ENCODE data around the gene TTC27. TPM values are rescaled to one million over a fixed set of nuclear protein-coding genes. Genes with fewer than 3 reads are reported as not detected.

TTC27 gene
- total and polyA plus RNA-seq, 2 donors = 10.6 to 22.9 TPM

DNA sequence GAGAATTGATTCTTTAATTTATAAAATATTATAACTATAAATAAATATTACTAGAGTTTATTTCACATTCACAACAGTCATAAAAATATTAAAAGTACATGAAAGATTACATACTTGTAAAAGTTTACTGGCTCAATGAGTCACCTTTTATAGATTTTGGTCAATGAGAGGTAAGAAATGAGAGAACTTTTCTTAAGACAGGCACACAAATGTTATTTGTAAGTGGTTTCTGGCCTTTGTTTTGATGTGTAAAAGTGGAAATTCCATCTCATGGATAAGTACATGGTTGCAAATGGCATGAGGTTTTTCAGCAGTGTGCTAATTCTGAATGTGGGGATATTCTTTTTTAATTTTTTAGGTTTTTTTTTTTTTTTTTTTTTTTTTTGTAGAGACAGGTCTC is 63.8 kb downstream of the TTC27 start:
- no peak overlapping the region for H3K4me3 ChIP-seq (ENCODE audit: low read depth, low read length)

DNA sequence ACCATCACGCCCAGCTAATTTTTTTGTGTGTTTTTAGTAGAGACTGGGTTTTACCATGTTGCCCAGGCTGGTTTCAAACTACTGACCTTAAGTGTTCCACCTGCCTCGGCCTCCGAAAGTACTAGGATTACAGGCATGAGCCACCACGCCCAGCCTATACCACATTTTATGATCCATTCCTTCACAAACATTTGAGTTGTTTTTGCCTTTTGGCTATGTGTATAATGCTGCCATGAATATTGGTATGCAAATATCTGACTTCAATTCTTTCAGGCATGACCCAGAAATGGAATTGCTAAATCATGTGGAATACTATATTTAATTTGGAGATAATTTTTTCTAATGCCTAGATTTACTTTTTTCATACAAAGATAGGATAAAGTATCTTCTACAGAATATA is 68.6 kb downstream of the TTC27 start:
- Histone ChIP-seq H3K4me3 (ENCODE audit: low read depth, low read length) (no peak overlapping the region), H3K36me3 (ENCODE audit: insufficient read depth) (peaks cover 3% of the 10 kb centered on the region), H3K27ac (ENCODE audit: low read depth) (no peak overlapping the region), H3K4me1 (ENCODE audit: insufficient read depth) (no peaks in the 10 kb centered on the region)
- WGBS = 98% methylated on average over 4 of the region's 4 CpGs
- DNase-seq (ENCODE audit: extremely low spot score) = no peak

More for the DNA sequence above, 63.8 kb downstream of the TTC27 start:
- Histone ChIP-seq H3K4me1 (ENCODE audit: insufficient read depth) (no peaks in the 10 kb centered on the region), H3K27ac (ENCODE audit: low read depth) (no peak overlapping the region), H3K36me3 (ENCODE audit: insufficient read depth) (no peaks in the 10 kb centered on the region)
- no peak for DNase-seq (ENCODE audit: extremely low spot score)

DNA sequence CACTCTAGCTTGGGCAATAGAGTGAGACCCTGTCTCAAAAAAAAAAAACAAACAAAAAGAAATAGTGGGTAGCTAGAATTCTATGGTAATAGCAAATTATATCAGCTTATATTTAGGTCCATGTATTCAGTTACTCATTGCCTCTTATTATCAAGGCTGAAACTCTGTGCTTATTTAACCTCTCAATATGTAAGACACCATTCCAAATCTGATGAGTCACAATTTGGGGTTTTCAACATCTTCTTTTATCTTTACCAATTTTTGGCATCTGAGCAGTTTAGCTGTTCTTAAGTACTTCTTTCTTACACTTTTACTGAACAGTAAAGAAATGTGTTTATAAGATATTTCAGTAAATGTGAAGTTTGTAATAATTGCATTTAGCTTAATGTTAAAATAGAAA is 69.3 kb downstream of the TTC27 start:
- DNase-seq (ENCODE audit: extremely low spot score) = no peak
- H3K4me3 ChIP-seq (ENCODE audit: low read depth, low read length) = no peak overlapping the region
- no peaks in the 10 kb centered on the region for H3K4me1 ChIP-seq (ENCODE audit: insufficient read depth)
- H3K36me3 ChIP-seq (ENCODE audit: insufficient read depth) = peaks cover 3% of the 10 kb centered on the region
- H3K27ac ChIP-seq (ENCODE audit: low read depth) = no peak overlapping the region

DNA sequence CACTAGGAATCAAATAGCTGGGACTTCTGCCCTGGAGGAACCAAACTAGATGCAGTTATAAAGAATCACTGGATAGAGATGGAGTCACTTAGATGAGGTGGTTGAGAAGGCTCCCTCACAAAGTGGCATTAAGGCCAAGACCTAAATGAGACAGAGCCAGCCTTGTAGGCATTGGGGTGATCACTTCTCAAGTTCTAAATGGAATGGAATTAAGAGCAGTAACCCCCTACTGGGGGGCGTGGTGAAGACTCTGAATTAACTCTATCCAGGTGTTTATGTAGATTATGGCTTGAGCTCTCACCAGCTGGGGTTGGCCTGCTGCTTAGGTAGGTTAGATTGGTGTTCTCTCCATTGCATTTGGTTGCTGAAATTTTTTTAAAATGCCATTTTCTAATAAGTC is 71.3 kb downstream of the TTC27 start:
- H3K4me3 ChIP-seq (ENCODE audit: low read depth, low read length) = no peak overlapping the region
- no peak overlapping the region for H3K27ac ChIP-seq (ENCODE audit: low read depth)
- H3K4me1 ChIP-seq (ENCODE audit: insufficient read depth) = no peaks in the 10 kb centered on the region
- 95% methylated on average over 1 of the region's 1 CpG for WGBS
- H3K36me3 ChIP-seq (ENCODE audit: insufficient read depth) = peaks cover 3% of the 10 kb centered on the region
- DNase-seq (ENCODE audit: extremely low spot score) = no peak

DNA sequence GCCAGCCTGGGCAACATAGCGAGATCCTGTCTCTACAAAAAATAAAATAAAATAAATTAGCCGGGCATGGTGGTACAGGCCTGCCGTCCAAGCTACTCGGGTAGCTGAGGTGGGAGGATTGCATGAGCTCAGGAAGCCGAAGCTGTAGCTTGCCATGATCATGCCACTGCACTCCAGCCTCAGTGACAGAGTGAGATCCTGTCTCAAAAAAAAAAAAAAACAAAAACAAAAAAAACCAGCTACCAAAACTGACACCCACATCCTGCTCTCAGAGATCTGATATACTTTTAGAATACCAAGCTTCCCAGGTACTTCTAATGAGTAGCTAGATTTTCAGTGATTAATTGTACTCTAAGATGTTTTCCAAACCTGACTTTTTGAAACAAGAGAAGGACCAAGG is 74.0 kb downstream of the TTC27 start:
- 95% methylated on average over 5 of the region's 5 CpGs for WGBS
- Histone ChIP-seq H3K4me1 (ENCODE audit: insufficient read depth) (no peaks in the 10 kb centered on the region), H3K27ac (ENCODE audit: low read depth) (no peak overlapping the region), H3K36me3 (ENCODE audit: insufficient read depth) (peaks cover 3% of the 10 kb centered on the region), H3K4me3 (ENCODE audit: low read depth, low read length) (no peak overlapping the region)
- DNase-seq (ENCODE audit: extremely low spot score) = no peak

DNA sequence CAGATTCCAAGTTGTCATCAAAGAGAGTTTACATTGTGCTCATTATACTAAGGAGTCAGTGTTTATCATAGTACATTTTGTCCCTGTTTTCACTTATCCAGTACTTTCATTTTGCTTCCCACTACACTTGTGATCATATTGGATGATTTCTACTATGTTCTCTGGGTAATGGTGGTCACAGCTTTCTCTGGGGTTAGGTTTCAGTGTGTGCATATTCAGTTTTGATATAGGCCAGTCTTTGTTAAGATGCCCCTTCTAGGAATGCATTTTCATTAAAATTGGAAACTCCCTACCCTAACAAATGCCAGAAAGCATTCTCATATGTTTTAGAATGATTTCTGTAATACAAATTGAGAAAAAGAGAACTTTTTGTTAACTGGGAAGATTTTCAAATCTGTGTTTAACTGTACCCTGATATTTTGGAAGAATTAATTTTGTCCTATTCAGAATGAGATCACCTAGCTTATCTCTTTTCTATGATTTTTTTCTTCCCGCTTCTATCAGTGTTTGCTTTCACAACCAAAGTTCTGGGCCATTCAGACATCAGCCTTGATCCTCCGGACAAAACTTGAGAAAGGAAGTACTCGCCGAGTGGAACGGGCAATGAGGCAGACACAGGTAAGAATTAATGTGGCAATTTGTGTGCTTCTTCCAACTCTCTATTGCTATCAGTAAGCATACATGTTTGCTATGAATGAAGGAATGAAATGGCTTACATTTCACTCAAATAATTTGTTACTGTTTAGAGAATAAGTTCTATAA is 74.6 kb downstream of the TTC27 start:
- no peaks in the 10 kb centered on the region for H3K4me1 ChIP-seq (ENCODE audit: insufficient read depth)
- 94% methylated on average over 5 of the region's 5 CpGs for WGBS
- no peak overlapping the region for H3K4me3 ChIP-seq (ENCODE audit: low read depth, low read length)
- H3K36me3 ChIP-seq (ENCODE audit: insufficient read depth) = peaks cover 3% of the 10 kb centered on the region
- no peak for DNase-seq (ENCODE audit: extremely low spot score)
- H3K27ac ChIP-seq (ENCODE audit: low read depth) = no peak overlapping the region

DNA sequence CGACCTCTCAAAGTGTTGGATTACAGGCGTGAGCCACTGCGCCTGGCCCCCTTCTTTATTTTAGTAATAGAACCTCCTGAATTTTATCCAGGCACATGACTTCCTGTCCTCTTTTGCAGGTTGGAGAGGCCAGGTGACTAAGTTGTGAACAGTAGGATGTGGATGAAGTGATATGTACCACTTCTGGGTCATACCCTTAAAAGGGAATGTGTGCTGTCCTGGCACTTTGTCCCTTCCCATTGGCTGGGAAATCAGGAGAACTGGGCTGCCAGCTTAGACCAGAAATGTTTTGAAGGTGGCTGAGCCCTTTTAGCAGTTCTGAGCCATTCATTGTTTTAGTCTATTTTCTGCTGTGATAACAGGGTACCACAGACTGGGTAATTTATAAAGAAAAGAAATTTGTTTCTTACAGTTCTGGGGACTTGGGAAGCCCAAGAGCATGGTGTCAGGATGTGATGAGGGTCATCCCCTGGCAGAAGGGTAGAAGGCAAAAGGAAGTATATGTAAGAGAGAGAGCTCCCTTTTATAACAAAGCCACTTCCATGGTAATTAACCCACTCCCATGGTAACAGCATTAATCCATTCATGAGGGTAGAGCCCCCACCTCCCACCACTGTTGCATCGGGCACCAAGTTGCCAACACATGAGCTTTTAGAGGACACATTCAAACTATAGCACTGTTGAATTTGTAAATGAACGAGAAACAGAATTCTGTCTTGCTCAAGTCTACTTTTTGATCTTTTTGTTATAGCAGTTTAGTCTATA is 79.1 kb downstream of the TTC27 start:
- Histone ChIP-seq H3K4me1 (ENCODE audit: insufficient read depth) (no peaks in the 10 kb centered on the region), H3K4me3 (ENCODE audit: low read depth, low read length) (no peak overlapping the region), H3K27ac (ENCODE audit: low read depth) (no peak overlapping the region), H3K36me3 (ENCODE audit: insufficient read depth) (no peaks in the 10 kb centered on the region)
- DNase-seq (ENCODE audit: extremely low spot score) = no peak
- 98% methylated on average over 5 of the region's 5 CpGs for WGBS

DNA sequence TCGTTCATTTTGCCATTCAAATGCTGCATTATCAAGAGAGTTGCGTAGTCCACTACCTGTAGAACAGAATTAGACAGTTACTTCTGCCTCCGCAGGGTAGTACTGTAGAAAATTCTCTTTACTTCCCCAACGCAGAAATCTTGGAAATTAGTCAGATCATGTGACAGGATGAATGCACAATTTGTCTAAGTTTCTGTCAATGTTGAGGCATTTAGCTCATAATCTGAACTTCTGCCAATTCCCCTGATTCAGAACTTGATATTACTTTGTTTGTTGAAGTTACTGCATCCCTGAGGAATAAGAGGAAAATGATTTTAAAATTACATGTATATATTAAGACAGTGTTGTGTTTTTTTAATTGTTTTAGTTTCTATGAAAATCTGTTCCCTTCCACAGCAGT is 83.4 kb downstream of the TTC27 start:
- no peak for DNase-seq (ENCODE audit: extremely low spot score)
- Histone ChIP-seq H3K36me3 (ENCODE audit: insufficient read depth) (no peaks in the 10 kb centered on the region), H3K4me1 (ENCODE audit: insufficient read depth) (no peaks in the 10 kb centered on the region), H3K4me3 (ENCODE audit: low read depth, low read length) (no peak overlapping the region), H3K27ac (ENCODE audit: low read depth) (no peak overlapping the region)
- WGBS = 60% methylated on average over 4 of the region's 4 CpGs

DNA sequence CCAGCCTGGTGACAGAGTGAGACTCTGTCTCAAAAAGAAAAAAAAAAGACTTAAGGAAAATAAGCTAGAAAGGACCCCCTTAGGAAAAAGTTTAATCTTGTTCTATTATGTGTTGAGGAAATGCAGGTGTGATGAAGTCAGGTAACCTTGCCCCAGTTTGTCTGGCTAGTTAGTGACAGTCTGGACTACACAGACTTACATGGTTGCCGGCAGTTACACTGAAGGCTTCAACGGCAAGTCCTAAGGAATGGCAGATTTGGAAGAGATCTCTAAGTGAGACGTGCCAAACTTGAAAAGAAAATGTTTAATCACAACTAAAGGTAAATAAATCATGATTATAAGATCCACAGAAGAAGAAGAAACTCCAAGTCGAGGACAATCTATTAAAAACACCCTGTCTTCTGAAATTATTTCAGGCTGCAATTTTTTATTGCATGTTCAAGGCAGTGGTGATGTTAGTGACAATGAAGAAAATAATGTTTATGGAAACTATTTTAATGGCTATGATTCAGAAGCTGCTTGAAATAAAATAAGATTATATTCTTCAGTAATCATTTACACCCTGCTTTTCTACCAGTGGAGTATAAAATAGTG is 84.2 kb downstream of the TTC27 start:
- DNase-seq (ENCODE audit: extremely low spot score) = no peak
- Histone ChIP-seq H3K4me3 (ENCODE audit: low read depth, low read length) (no peak overlapping the region), H3K4me1 (ENCODE audit: insufficient read depth) (no peaks in the 10 kb centered on the region), H3K27ac (ENCODE audit: low read depth) (no peak overlapping the region), H3K36me3 (ENCODE audit: insufficient read depth) (no peaks in the 10 kb centered on the region)
- WGBS = 23% methylated on average over 4 of the region's 4 CpGs

DNA sequence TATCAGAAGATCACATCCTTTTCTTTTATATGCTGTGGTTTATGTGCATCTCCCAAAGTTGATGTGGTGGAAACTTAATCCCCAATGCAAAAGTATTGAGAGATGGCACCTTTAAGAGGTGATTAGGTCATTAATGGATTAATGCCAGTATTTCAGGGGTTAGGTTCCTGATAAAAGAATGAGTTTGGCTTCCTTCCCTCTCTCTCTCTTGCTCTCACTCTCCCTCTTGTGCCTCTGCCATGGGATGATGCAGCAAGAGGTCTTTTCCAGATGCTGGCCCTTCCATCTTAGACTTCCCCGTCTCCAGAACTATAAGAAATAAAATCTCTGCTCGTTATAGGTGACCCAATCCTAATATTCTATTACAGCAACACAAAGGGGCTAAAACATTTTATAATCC is 85.0 kb downstream of the TTC27 start:
- no peak for DNase-seq (ENCODE audit: extremely low spot score)
- Histone ChIP-seq H3K36me3 (ENCODE audit: insufficient read depth) (no peaks in the 10 kb centered on the region), H3K4me3 (ENCODE audit: low read depth, low read length) (no peak overlapping the region), H3K4me1 (ENCODE audit: insufficient read depth) (no peaks in the 10 kb centered on the region), H3K27ac (ENCODE audit: low read depth) (no peak overlapping the region)
- 91% methylated on average over 2 of the region's 2 CpGs for WGBS

DNA sequence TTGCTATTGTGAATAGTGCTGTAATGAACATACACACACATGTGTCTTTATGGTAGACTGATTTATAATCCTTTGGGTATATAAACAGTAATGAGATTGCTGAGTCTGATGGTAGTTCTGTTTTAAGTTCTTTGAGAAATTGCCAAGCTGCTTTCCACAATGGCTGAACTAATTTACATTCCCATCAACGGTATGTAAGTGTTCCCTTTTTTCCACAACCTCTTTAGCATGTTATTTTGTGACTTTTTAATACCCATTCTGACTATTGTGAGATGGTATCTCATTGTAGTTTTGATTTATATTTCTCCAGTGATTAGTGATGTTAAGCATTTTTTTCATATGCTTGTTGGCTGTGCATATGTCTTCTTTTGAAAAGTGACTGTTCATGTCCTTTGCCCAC is 86.7 kb downstream of the TTC27 start:
- no peak overlapping the region for H3K27ac ChIP-seq (ENCODE audit: low read depth)
- DNase-seq (ENCODE audit: extremely low spot score) = no peak
- H3K4me3 ChIP-seq (ENCODE audit: low read depth, low read length) = no peak overlapping the region
- WGBS = 69% methylated on average over 1 of the region's 1 CpG
- no peaks in the 10 kb centered on the region for H3K36me3 ChIP-seq (ENCODE audit: insufficient read depth)
- no peaks in the 10 kb centered on the region for H3K4me1 ChIP-seq (ENCODE audit: insufficient read depth)

DNA sequence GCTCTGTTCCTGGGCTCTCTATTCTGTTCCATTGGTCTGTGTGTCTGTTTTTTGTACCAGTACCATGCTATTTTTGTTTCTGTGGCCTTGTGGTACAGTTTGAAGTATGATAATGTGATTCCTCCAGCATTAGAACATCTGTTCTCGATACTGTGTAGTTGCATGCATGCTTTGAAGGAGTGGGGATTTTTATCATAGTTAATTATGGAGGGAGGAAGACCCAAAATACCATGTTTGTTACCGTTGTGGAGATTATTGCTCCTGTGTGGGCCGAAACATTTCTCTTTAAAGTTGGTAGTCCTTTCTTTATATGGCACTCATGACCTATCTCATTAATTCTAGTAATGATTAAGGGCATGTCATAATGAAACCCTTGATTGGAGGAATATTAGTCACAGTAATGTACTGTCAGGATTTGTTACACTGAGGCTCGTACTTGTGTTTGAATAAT is 87.6 kb downstream of the TTC27 start:
- 79% methylated on average over 4 of the region's 4 CpGs for WGBS
- no peak overlapping the region for H3K27ac ChIP-seq (ENCODE audit: low read depth)
- DNase-seq (ENCODE audit: extremely low spot score) = no peak
- no peak overlapping the region for H3K4me3 ChIP-seq (ENCODE audit: low read depth, low read length)
- no peaks in the 10 kb centered on the region for H3K4me1 ChIP-seq (ENCODE audit: insufficient read depth)
- H3K36me3 ChIP-seq (ENCODE audit: insufficient read depth) = no peaks in the 10 kb centered on the region

DNA sequence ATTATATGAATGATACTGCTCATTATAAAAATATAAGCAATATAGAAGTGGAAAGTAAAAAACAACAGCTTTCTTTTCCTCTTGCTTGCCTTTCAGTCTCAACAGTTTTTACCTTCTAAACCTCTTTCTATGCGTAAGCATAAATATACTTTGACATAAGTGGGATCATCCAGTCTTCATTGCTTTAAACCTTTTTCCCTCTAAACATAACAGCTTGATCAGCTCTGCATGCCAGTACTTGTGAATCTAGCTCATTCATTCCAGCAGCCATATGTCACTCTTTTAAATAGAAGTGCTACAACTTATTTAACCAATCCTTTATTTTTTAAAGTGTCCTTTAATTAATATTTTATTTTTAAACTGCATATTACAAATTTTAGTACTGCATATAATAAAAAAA is 88.1 kb downstream of the TTC27 start:
- Histone ChIP-seq H3K4me1 (ENCODE audit: insufficient read depth) (no peaks in the 10 kb centered on the region), H3K36me3 (ENCODE audit: insufficient read depth) (no peaks in the 10 kb centered on the region), H3K27ac (ENCODE audit: low read depth) (no peak overlapping the region), H3K4me3 (ENCODE audit: low read depth, low read length) (no peak overlapping the region)
- WGBS = 83% methylated on average over 1 of the region's 1 CpG
- peak; percentile 11 for DNase-seq (ENCODE audit: extremely low spot score)

DNA sequence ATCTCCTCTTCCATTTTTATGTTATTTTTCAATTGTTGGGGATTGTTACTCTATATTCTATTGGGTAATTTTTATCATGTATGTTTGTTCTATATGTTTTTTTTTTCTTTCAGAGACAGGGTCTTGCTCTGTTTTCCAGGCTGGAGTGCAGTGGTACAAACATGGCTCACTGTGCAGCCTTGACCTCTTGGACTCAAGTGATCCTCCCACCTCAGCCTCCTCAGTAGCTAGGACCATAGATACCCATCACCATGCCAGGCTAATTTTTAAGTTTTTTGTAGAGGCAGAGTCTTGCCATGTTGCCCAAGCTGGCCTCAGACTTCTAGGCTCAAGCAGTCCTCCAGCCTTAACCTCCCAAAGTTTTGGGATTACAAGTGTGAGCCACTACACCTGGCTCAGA is 88.7 kb downstream of the TTC27 start:
- Histone ChIP-seq H3K4me1 (ENCODE audit: insufficient read depth) (no peaks in the 10 kb centered on the region), H3K4me3 (ENCODE audit: low read depth, low read length) (no peak overlapping the region), H3K27ac (ENCODE audit: low read depth) (no peak overlapping the region), H3K36me3 (ENCODE audit: insufficient read depth) (no peaks in the 10 kb centered on the region)
- no peak for DNase-seq (ENCODE audit: extremely low spot score)
